ENCODE measurements around the gene EFTUD2.

Gene EFTUD2

DNA sequence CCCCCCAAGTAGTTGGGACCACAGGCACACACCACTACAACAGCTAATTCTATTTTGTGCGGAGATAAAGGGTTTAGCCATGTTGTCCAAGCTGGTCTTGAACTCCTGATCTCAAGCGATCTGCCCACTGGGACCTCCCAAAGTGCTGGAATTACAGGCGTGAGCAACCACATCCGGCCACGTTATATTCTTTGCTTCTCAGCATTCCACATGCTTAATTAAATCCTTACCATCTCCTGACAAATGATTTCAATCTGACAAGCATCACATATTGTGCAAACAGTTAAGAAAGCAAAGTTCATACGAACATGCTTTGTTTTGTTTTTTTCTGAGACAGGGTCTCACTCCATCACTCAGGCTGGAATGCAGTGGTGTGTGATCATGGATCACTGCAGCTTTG, 33.3 kb downstream of the EFTUD2 start:
- no peak overlapping the region for H3K4me3 ChIP-seq (ENCODE audit: control insufficient read depth, low read depth, low read length)
- peak; percentile 13 for DNase-seq (ENCODE audit: low read depth)
- no peak for TF ChIP-seq CTCF (conservative IDR thresholded peaks at IDR 0.05; ENCODE audit: control insufficient read depth, insufficient read depth, low read depth, low read length)

DNA sequence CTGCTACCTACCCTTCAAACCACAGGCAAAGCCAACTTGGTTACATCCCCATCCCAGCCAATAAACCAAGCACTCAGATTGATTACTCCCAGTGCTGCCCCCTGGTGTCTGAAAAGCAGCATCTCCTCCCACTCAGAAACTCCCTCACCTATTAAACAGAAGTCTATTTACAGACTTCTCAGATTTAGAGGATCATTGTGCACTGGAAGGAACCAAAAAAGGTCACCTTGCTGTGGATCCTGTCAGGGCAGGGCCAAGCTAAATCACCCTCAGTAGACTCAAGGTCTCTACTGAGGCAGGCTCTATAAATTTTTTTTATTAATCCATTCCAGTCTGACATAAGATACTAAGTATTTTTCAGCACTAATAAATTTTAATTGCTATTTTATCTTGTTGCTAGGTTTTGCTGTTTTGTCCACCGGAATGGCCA, 34.0 kb downstream of the EFTUD2 start:
- H3K4me3 ChIP-seq (ENCODE audit: control insufficient read depth, low read depth, low read length): no peak overlapping the region
- TF ChIP-seq CTCF (conservative IDR thresholded peaks at IDR 0.05; ENCODE audit: control insufficient read depth, insufficient read depth, low read depth, low read length): peak; percentile 87
- DNase-seq (ENCODE audit: low read depth): peak; percentile 73

DNA sequence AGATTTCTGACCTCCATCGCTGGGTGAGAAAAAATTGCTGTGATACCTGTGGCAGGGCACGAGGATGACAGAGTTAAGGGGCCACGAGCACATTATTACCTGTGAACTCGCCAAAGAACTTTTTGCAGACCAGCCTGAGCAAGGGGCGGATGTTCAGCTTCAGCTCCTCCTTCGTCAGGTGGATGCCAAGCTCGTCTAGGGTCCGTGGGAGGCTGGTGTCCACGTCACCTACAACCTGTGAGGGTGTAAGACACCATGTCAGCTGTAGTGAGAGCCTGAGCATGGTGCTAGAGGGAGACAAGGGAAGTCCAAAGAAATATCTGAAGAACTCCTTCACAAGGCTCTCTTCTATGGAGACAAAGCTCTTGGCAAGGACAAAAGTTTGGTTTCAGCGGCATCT, 34.4 kb downstream of the EFTUD2 start:
- H3K4me3 ChIP-seq (ENCODE audit: control insufficient read depth, low read depth, low read length): no peak overlapping the region
- no peak for DNase-seq (ENCODE audit: low read depth)
- no peak for TF ChIP-seq CTCF (conservative IDR thresholded peaks at IDR 0.05; ENCODE audit: control insufficient read depth, insufficient read depth, low read depth, low read length)

- TF ChIP-seq CTCF (conservative IDR thresholded peaks at IDR 0.05; ENCODE audit: control insufficient read depth, insufficient read depth, low read depth, low read length): no peak
Measured at GRCh38 chr17:44863061-44863918, 36.0 kb downstream of the EFTUD2 start.

GRCh38 chr17:44862278-44862914, 36.8 kb downstream of the EFTUD2 start:
- DNase-seq (ENCODE audit: low read depth): no peak
- TF ChIP-seq CTCF (conservative IDR thresholded peaks at IDR 0.05; ENCODE audit: control insufficient read depth, insufficient read depth, low read depth, low read length): no peak

More at GRCh38 chr17:44863061-44863918, 36.0 kb downstream of the EFTUD2 start:
- no peak overlapping the region for H3K4me3 ChIP-seq (ENCODE audit: control insufficient read depth, low read depth, low read length)
- no peak for DNase-seq (ENCODE audit: low read depth)

DNA sequence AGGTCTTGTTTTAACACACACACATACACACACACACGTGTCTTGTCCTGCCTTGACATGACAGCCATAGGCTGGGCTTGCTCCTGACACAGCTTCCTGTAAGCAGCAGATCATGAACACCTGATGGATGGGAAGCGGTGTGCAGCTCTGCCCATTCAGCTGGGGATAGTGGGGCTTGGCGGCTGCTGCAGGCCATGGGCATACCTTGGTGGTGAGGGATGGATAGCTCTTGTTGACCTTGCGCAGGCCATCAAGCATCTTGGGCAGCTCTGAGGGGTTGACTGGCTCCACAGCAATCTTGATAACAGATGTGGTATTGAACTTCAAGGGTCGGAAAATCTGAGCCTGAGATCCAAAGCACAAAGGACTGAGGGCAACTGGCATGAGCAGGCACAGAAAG, 39.5 kb downstream of the EFTUD2 start:
- TF ChIP-seq CTCF (conservative IDR thresholded peaks at IDR 0.05; ENCODE audit: control insufficient read depth, insufficient read depth, low read depth, low read length): no peak
- no peak overlapping the region for H3K4me3 ChIP-seq (ENCODE audit: control insufficient read depth, low read depth, low read length)
- DNase-seq (ENCODE audit: low read depth): no peak

More at GRCh38 chr17:44862278-44862914, 36.8 kb downstream of the EFTUD2 start:
- no peak overlapping the region for H3K4me3 ChIP-seq (ENCODE audit: control insufficient read depth, low read depth, low read length)
